22Rv1 (cell line): Measurements from ENCODE around the gene MAG.

Source experiments
- H3K27ac ChIP-seq: fragments of 450-650 bp; 2 replicates; pipeline ENCODE4 v1.5.1; 2017
- ZFX ChIP-seq: fragments of 450-650 bp; IDR thresholded peaks from 2 replicates; pipeline ENCODE4 v1.6.1; 2017; ENCODE audit warnings: antibody characterized with exemption, borderline replicate concordance
- TF ChIP-seq, protein P1 (sequence below): fragments of 450-650 bp; IDR thresholded peaks from 2 replicates; pipeline ENCODE4 v1.5.1; 2017; ENCODE audit warnings: mild to moderate bottlenecking

MAG gene

GRCh38 chr19:35260694-35261304 lies 31.2 kb upstream of the MAG start:
- H3K27ac ChIP-seq = peak overlapping the region; percentile 98; the same call in 1 of the 2 replicates
- no peak for TF ChIP-seq ZFX

GRCh38 chr19:35261356-35262100 lies 30.4 kb upstream of the MAG start:
- TF ChIP-seq ZFX = no peak
- TF ChIP-seq, protein P1, sequence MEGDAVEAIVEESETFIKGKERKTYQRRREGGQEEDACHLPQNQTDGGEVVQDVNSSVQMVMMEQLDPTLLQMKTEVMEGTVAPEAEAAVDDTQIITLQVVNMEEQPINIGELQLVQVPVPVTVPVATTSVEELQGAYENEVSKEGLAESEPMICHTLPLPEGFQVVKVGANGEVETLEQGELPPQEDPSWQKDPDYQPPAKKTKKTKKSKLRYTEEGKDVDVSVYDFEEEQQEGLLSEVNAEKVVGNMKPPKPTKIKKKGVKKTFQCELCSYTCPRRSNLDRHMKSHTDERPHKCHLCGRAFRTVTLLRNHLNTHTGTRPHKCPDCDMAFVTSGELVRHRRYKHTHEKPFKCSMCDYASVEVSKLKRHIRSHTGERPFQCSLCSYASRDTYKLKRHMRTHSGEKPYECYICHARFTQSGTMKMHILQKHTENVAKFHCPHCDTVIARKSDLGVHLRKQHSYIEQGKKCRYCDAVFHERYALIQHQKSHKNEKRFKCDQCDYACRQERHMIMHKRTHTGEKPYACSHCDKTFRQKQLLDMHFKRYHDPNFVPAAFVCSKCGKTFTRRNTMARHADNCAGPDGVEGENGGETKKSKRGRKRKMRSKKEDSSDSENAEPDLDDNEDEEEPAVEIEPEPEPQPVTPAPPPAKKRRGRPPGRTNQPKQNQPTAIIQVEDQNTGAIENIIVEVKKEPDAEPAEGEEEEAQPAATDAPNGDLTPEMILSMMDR = no peak
- peak overlapping the region; percentile 98; the same call in 1 of the 2 replicates for H3K27ac ChIP-seq

DNA sequence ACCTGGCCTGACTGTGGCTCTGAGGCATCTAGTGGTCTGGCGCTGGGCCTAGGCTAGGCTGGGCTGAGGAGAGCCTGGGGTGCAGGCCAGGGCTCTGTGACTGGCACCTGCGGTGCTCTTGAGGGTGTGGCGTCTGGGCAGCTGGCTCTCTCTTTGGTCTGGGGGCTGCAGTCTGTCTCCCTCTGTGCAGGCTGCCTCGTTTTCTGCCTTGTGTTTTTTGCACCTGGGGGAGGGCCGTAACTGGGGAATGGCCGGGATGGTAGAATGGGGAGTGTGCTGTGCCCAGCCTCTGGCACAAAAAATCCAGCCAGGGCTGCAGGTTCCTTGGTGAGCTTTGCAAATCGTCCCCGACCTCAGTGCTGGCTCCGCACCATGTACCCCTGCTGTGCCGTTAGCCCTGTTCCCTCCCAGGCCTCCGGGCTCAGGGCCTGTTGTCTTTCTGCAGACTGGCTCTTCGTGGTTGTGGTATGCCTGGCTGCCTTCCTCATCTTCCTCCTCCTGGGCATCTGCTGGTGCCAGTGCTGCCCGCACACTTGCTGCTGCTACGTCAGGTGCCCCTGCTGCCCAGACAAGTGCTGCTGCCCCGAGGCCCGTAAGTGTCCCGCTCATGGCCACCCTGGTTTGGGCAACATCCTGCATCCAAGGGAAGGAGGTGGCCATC lies 29.7 kb upstream of the MAG start:
- peak overlapping the region; percentile 98; the same call in 1 of the 2 replicates for H3K27ac ChIP-seq
- no peak for TF ChIP-seq ZFX
- TF ChIP-seq, protein P1 = no peak

DNA sequence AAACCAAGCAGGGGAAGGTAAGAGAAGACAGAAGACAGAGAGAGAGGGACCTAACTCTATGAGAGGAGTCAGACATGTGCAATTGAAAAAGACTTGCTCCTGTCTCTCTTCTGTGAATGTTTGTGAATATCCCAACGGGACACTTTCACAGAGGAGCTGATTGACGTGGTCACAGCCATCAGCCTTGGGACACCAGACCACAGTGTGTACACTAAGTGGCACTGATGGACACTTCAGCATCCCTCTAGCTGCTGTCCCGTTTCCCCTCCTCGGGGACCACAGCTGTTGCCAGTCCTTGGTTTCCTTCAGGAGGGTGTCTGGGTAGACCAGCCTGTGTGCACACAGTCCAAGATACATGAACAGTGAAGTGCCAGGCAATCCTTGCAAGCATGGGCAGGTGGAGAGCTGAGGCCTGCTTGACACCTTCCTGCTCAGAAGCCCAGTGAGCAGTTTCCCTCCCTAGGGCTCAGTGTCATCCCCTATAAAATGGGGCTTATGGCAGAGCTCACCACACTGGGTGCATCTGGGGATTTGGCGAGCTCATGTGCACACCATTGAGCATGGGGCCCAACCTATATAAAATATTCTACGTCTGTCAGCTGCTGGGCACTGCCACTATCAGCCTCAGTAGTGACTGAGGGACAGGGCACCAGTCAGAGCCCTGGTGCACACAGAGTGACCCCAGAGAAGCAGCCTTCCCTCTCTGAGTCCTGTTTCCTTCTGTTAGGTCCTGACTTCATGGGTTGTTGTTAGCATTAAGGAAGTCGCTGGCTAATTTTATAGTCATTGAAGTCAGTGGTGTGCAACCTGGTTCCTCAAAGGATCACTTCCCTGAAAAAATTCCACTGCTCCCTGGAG lies 27.5 kb upstream of the MAG start:
- peak overlapping the region; percentile 98 for H3K27ac ChIP-seq
- TF ChIP-seq ZFX = no peak
- TF ChIP-seq, protein P1 = no peak

DNA sequence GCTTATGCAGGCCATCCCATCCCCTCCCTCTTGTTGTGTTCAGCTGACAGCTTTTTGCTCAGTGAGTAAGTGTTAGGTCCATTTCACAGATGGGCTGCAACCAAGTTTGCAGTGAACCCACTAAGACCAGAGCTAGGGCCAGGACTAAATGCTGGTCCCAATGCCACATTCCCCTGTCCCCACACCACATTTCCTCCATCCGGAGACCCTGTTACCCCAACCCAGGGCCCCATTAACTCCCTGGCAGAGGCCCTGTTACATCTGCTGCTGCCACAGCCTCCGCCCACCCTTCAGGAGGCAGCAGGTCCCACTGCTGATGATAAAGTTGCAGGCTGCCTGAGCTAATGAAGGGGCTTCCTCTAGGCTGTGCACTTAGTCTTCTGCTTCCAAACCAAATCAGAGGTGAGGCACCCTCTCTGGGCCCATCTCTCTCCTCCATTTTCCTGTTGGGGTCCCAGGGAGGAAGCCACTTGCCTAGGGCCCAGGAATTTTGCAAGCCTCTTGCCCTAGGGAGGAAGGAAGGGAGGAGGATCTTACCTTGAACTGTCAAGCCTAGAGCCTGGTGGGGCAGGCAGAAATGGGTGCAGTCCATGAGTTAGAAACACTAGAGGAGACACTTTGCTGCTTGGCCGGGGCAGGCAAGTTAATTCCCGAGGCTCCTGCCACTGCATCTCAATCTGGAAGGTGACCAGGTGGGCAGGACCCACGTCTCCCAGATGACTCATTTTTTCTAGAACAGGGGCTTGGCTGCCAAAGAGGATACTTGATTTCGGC lies 26.6 kb upstream of the MAG start:
- peak overlapping the region; percentile 98 for H3K27ac ChIP-seq
- TF ChIP-seq, protein P1 = no peak
- no peak for TF ChIP-seq ZFX

DNA sequence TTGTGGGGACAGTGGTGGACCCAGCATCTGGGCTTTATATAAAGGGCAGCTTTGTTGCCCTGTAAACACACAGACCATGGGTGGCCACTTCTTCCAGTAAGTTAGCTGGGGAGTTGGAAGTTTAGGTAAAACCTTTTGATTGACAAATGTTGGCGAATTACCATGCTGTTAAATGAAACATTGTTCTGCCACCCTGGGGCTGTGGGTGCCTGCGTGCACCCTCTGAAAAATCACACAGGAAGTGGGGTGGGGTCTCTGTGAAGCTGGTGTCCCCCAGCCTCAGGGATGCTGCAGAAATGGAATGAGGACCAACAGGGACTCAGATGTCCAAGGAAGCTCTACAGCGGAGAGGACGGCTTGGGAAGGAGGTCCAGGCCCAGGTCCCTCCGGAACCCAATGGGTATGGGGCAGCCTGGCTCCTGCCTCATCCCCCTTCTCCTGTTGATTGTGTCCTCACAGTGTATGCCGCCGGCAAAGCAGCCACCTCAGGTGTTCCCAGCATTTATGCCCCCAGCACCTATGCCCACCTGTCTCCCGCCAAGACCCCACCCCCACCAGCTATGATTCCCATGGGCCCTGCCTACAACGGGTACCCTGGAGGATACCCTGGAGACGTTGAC lies 26.0 kb upstream of the MAG start:
- TF ChIP-seq, protein P1 = no peak

More for the DNA sequence above, 26.0 kb upstream of the MAG start:
- peak overlapping the region; percentile 98 for H3K27ac ChIP-seq
